CD4-positive, alpha-beta T cell treated with Interleukin-10 for 1 hour (primary cell): Measurements from ENCODE around the gene C4A.
"Not testable (repeated sequence)": the region's sequence is repeated elsewhere in the genome, so short reads cannot be mapped to it uniquely, and the experiment has no call there.

Source experiments
- DNase-seq: peaks from one replicate; pipeline ENCODE4 v3.0.0-alpha.2; 2020

C4A gene

GRCh38 chr6:32037136-32037535 is 55.3 kb downstream of the C4A start:
- not testable (repeated sequence) for DNase-seq

DNA sequence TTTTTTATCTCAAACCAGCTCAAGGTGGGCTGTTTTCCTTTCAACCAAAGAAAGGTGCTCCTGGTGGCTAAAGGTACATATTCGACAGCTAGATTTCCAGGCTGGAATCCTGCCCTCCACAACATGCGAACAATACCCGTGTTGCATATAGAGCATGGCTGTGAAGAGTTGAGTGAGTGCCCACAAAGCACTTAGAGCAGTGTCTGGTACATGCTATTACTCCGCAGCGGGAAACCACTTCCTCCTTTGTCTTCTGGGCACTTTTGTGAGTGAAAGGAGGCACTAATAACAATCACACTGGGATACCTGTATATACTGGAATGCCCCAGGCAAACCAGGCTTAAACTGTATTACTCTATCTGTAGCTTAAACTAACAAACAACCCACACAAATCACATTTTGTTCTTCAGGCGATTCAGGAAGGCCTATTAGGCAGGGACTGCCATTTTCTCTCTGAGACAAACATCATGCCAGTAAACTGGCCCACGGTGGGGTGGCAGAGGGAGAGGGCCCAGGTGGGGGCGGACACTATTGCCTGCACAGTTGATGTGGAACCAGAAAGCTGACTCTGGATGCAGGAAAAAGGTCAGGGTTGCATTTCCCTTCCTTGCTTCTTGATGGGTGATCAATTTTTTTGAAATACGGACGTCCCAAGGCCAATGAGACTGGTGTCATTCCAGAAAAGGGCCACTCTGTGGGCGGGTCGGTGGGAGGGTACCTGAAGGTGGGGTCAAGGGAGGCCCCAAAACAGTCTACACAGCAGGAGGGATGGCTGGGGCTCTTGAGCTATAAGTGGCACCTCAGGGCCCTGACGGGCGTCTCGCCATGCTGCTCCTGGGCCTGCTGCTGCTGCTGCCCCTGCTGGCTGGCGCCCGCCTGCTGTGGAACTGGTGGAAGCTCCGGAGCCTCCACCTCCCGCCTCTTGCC is 56.0 kb downstream of the C4A start, which contains the start of gene CYP21A2:
TSS of gene CYP21A2 (plus strand) at position 818 of the 927 bp plus-strand sequence. CDS start at position 826, 8 bp downstream.
- not testable (repeated sequence) for DNase-seq

DNA sequence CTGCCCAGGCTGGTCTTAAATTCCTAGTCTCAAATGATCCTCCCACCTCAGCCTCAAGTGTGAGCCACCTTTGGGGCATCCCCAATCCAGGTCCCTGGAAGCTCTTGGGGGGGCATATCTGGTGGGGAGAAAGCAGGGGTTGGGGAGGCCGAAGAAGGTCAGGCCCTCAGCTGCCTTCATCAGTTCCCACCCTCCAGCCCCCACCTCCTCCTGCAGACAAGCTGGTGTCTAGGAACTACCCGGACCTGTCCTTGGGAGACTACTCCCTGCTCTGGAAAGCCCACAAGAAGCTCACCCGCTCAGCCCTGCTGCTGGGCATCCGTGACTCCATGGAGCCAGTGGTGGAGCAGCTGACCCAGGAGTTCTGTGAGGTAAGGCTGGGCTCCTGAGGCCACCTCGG is 57.0 kb downstream of the C4A start:
- not testable (repeated sequence) for DNase-seq

GRCh38 chr6:32039321-32040274 is 57.7 kb downstream of the C4A start:
- DNase-seq = not testable (repeated sequence)

GRCh38 chr6:32040299-32041049 is 58.6 kb downstream of the C4A start:
- DNase-seq = not testable (repeated sequence)

GRCh38 chr6:32041050-32041321 is 59.1 kb downstream of the C4A start:
- DNase-seq = not testable (repeated sequence)

DNA sequence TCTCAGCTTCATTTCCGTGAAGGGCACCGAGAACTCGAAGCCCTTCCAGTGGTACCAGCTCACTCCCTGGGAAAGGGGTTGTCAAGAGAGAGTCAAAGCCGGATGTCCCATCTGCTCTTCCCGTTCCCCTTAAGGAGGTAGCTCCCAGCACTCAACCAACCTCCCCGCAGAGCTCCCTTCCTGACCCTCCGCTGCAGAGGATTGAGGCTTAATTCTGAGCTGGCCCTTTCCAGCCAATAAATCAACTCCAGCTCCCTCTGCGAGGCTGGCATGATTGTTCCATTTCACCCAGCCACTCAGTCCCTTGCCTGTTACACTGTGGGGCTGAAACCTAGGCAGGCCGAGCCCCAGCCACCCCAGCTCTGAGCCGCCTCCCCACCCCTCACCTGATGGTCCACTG is 59.5 kb downstream of the C4A start:
- not testable (repeated sequence) for DNase-seq

DNA sequence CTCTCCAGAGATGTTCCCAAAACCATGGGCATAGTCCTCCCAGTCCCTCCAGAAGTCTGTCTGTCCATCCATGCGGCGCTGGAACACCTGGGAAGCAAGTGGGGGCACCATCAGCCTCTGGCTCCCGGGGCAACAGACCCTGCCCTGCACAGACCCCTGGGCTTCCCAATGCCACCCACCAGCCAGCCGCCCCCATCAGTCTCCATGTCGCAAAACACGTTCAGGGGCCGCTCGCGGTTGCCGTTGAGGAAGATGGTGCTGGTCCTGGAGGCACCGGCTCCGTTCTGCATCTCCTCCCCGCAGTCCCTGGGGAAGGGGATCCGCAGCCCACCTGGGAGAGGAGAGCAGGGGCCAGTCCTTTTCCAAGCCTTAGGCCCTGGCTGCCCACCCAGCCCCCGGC is 60.4 kb downstream of the C4A start:
- not testable (repeated sequence) for DNase-seq

DNA sequence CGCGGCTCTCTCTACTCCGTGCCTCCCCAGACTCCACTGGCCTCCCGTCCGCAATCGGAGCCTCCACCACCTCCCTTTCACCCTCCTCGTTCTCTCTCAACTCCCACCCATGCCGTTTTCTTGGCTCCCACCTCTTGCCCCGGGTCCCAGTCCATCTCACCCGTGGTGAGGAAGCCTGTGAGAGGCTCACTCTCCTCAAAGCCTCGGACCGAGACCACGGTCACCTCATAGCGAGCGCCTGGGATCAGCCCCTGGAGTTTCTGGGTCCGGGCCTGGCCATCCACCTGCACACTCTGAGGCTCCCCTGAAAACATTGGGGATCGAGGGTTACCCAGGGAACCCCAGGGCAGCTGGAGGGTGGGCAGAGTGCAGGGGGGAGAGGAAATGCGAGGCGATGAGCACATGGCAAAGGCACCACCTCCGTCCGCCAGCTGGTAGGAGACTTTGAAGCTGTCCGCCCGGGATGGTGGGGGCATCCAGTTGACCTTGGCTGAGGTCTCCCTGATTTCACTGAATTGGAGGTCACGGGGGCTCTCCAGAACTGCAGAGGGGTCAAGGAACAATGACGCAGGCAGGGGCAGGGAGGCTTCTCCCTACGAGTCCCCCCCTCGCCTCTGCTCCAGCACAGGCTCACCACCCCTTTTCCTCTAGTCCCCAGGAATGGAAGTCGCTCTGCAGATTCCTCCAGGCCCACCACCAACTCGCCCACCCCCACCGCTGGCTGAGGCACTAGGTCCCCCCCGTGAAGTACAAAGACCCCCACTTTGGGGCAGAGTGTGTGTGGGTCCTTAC is 61.9 kb downstream of the C4A start:
- not testable (repeated sequence) for DNase-seq

- not testable (repeated sequence) for DNase-seq
These were observed 63.1 kb downstream of the C4A start for GRCh38 chr6:32044916-32045315.

DNA sequence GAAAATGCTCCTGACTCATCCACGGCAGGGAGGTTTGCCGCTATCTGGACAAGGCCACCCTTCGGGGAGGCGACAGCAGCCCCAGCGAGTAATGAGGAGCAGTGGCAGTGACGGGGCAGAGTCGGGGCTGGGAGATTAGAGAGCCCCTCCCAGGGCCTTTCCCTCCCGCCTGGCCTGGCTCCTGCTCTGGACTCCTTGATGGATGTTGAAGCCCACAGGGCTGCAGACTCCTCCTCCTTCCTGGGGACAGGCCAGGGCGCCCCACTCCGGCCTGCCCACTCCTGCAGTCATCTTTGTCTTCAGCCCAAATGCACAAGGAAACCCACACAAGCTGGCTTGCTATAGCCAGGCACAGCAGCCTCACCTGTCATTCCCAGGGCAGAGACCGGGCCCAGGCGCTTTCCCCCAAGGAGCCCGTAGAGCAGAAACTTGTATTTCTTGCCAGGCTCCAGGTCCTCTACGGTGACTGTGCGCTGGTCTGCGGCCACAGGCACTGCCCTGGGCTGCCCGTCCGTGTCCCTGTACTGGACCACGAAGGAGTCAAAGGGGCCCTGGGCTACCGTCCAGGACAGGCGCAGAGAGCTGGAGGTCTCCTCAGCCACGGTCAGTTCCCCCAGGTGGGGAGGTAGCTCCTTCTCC is 64.1 kb downstream of the C4A start:
- no peak for DNase-seq

DNA sequence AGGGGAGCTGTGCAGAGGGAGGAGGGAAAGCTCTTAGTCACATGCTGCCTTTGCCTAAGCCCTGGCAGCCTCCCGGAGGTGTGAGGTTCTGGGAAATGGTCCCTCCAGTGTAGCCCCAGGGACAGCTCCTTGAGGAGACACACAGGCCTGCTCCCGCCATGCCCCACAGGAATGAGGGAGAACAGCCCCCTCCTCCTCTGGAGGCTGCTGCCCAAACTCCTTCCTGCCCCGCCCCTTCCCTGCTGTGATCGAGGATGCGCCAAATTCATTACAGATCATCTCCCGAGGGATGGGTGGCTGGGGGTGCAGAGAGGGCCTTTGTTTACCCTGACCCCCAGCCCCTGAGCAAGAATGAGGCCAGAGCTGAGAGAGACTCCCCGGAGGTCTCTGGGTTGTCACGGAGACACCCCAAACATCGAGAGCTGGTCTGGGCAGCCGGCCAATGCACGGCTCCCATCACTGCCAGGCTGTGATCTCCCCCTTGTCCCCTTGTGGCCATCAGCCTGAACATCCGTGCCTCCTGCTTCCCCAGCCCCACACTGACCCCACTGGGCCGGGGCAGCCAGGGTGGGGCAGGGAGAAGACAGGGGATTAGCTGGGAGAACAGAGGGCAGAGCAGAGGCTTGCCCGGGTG is 64.7 kb downstream of the C4A start:
- DNase-seq = no peak

- no peak for DNase-seq
These were observed 65.2 kb downstream of the C4A start for GRCh38 chr6:32047084-32047478.

- no peak for DNase-seq
These were observed 65.6 kb downstream of the C4A start for GRCh38 chr6:32047539-32047854.

DNA sequence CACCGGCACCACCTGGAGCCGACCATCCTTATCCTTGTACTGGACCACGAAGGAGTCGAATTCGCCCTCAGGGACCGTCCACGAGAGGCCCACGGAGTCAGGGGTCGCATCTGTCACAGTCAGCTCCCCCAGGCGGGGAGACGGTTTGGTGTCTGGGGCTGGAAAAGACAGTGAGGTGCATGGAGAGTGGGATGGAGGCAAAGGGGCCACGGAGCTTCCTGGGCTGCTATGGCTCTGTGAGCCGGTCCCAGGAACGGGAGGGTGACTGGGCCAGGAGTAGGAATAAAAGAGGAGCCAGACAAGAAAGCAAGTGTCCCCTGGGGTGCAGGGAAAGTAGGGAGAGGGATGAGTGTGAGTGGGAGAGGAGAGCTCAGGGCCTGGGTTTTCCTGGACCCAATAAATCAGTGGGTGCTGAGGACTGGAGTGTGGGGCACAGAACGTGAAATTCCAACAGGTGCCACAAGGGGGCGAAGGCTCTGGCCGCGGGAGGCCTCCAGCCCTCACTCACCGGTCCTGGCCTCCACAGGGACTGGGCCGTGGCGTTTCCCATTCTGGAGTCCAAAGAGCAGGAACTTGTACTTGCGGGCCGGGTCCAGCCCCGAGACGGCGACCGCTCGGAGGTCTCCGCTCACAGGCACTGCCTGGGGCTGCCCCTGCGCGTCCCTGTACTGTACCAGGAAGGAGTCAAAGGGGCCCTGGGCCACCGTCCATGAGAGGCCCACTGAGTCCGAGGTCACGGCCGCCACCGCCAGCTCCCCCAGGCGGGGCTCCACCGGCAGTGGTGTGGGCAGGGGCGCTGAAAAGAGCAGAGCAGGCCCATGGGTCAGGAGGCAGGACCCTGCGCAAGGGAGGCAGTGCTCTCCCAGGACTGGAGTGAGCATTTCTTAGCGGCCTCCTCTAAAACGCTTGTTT is 66.3 kb downstream of the C4A start:
- peak; percentile 65 for DNase-seq

- not testable (repeated sequence) for DNase-seq
These were observed 67.3 kb downstream of the C4A start for GRCh38 chr6:32049149-32049548.

GRCh38 chr6:32049736-32050135 is 67.9 kb downstream of the C4A start:
- not testable (repeated sequence) for DNase-seq

GRCh38 chr6:32050562-32050961 is 68.7 kb downstream of the C4A start:
- DNase-seq = no peak
